Skeletal muscle satellite cell (primary cell): ENCODE results near the gene ZNF521.

ENCODE experiments used
- H3K27me3 ChIP-seq: 2 replicates; pipeline ENCODE4 v1.7.0; 2013; ENCODE audit warnings: low read length; ENCODE audit not compliant: control insufficient read depth, insufficient read depth
- H3K36me3 ChIP-seq: 2 replicates; pipeline ENCODE4 v1.7.0; 2013; ENCODE audit warnings: mild to moderate bottlenecking, control low read depth, low read length; ENCODE audit not compliant: insufficient read depth
- H3K4me1 ChIP-seq: 2 replicates; pipeline ENCODE4 v1.7.0; 2013; ENCODE audit warnings: low read length; ENCODE audit not compliant: control insufficient read depth, insufficient read depth
- H3K4me2 ChIP-seq: 2 replicates; pipeline ENCODE4 v1.7.0; 2013; ENCODE audit warnings: mild to moderate bottlenecking, low read length
- H3K4me3 ChIP-seq: 2 replicates; pipeline ENCODE4 v1.7.0; 2013; ENCODE audit warnings: low read length
- H3K9ac ChIP-seq: 2 replicates; pipeline ENCODE4 v1.7.0; 2013; ENCODE audit warnings: mild to moderate bottlenecking, low read depth, low read length, moderate library complexity
- H3K9me3 ChIP-seq: replicated peaks from 2 replicates; pipeline ENCODE4 v1.7.0; 2013; ENCODE audit warnings: mild to moderate bottlenecking, control low read depth, low read length

ZNF521 gene

GRCh38 chr18:25126751-25127150 is 225.2 kb downstream of the ZNF521 start:
- Histone ChIP-seq H3K9me3 (no peaks in the 10 kb centered on the region), H3K4me2 (no peak overlapping the region), H3K4me3 (no peak overlapping the region), H3K4me1 (no peaks in the 10 kb centered on the region), H3K27me3 (no peaks in the 10 kb centered on the region), H3K9ac (no peak overlapping the region), H3K36me3 (no peaks in the 10 kb centered on the region)

- H3K9me3 ChIP-seq, result no peaks in the 10 kb centered on the region
- H3K4me2 ChIP-seq, result no peak overlapping the region
- H3K36me3 ChIP-seq, result no peaks in the 10 kb centered on the region
- H3K4me1 ChIP-seq, result no peaks in the 10 kb centered on the region
- no peaks in the 10 kb centered on the region for H3K27me3 ChIP-seq
- no peak overlapping the region for H3K4me3 ChIP-seq
- H3K9ac ChIP-seq, result no peak overlapping the region
These were observed 226.3 kb downstream of the ZNF521 start for GRCh38 chr18:25125680-25126079.

GRCh38 chr18:25123438-25124232 is 228.3 kb downstream of the ZNF521 start:
- no peak overlapping the region for H3K9ac ChIP-seq
- no peak overlapping the region for H3K4me2 ChIP-seq
- no peaks in the 10 kb centered on the region for H3K36me3 ChIP-seq
- H3K4me3 ChIP-seq, result no peak overlapping the region
- H3K27me3 ChIP-seq, result no peaks in the 10 kb centered on the region
- no peaks in the 10 kb centered on the region for H3K4me1 ChIP-seq
- H3K9me3 ChIP-seq, result no peaks in the 10 kb centered on the region

- Histone ChIP-seq H3K9me3 (no peaks in the 10 kb centered on the region), H3K4me1 (no peaks in the 10 kb centered on the region), H3K9ac (no peak overlapping the region), H3K4me3 (no peak overlapping the region), H3K36me3 (no peaks in the 10 kb centered on the region), H3K27me3 (no peaks in the 10 kb centered on the region), H3K4me2 (no peak overlapping the region)
These were observed 230.5 kb downstream of the ZNF521 start for GRCh38 chr18:25121442-25121841.

- Histone ChIP-seq H3K9ac (no peak overlapping the region), H3K4me3 (no peak overlapping the region), H3K9me3 (no peaks in the 10 kb centered on the region), H3K4me1 (no peaks in the 10 kb centered on the region), H3K4me2 (no peak overlapping the region), H3K36me3 (no peaks in the 10 kb centered on the region), H3K27me3 (no peaks in the 10 kb centered on the region)
These were observed 238.4 kb downstream of the ZNF521 start for GRCh38 chr18:25113566-25113965.

- no peaks in the 10 kb centered on the region for H3K4me1 ChIP-seq
- H3K27me3 ChIP-seq, result no peaks in the 10 kb centered on the region
- no peaks in the 10 kb centered on the region for H3K36me3 ChIP-seq
- H3K4me3 ChIP-seq, result no peak overlapping the region
- no peaks in the 10 kb centered on the region for H3K9me3 ChIP-seq
- H3K4me2 ChIP-seq, result no peak overlapping the region
- H3K9ac ChIP-seq, result no peak overlapping the region
These were observed 239.0 kb downstream of the ZNF521 start for GRCh38 chr18:25112821-25113434.

- Histone ChIP-seq H3K4me1 (no peaks in the 10 kb centered on the region), H3K27me3 (no peaks in the 10 kb centered on the region), H3K36me3 (no peaks in the 10 kb centered on the region), H3K4me3 (no peak overlapping the region), H3K9me3 (no peaks in the 10 kb centered on the region), H3K9ac (no peak overlapping the region), H3K4me2 (no peak overlapping the region)
These were observed 240.3 kb downstream of the ZNF521 start for GRCh38 chr18:25111377-25112288.

GRCh38 chr18:25109484-25109883 is 242.5 kb downstream of the ZNF521 start:
- no peaks in the 10 kb centered on the region for H3K4me1 ChIP-seq
- no peaks in the 10 kb centered on the region for H3K36me3 ChIP-seq
- H3K9me3 ChIP-seq, result no peaks in the 10 kb centered on the region
- no peak overlapping the region for H3K4me3 ChIP-seq
- no peak overlapping the region for H3K9ac ChIP-seq
- no peak overlapping the region for H3K4me2 ChIP-seq
- no peaks in the 10 kb centered on the region for H3K27me3 ChIP-seq

- Histone ChIP-seq H3K9me3 (no peaks in the 10 kb centered on the region), H3K4me1 (peaks cover 11% of the 10 kb centered on the region), H3K4me2 (no peak overlapping the region), H3K36me3 (no peaks in the 10 kb centered on the region), H3K4me3 (no peak overlapping the region), H3K9ac (no peak overlapping the region), H3K27me3 (no peaks in the 10 kb centered on the region)
These were observed 248.4 kb downstream of the ZNF521 start for GRCh38 chr18:25103468-25104155.

- Histone ChIP-seq H3K9me3 (no peaks in the 10 kb centered on the region), H3K4me1 (peaks cover 14% of the 10 kb centered on the region), H3K27me3 (no peaks in the 10 kb centered on the region), H3K4me3 (no peak overlapping the region), H3K9ac (no peak overlapping the region), H3K4me2 (no peak overlapping the region), H3K36me3 (no peaks in the 10 kb centered on the region)
These were observed 249.3 kb downstream of the ZNF521 start for GRCh38 chr18:25102662-25103061.

- Histone ChIP-seq H3K9ac (no peak overlapping the region), H3K36me3 (no peaks in the 10 kb centered on the region), H3K9me3 (no peaks in the 10 kb centered on the region), H3K4me1 (peaks cover 18% of the 10 kb centered on the region), H3K4me3 (no peak overlapping the region), H3K4me2 (no peak overlapping the region), H3K27me3 (no peaks in the 10 kb centered on the region)
These were observed 251.5 kb downstream of the ZNF521 start for GRCh38 chr18:25100418-25100817.
